Activated gamma-delta T cell (primary cell): ENCODE data around the gene NEUROD4.

Experiments
- DNase-seq: peaks from one replicate; lab custom pipeline; 2025; lab: John Stamatoyannopoulos, UW

The NEUROD4 gene

GRCh38 chr12:54997929-54998522, 21.7 kb upstream of the NEUROD4 start:
- no peak for DNase-seq

GRCh38 chr12:54998958-54999510, 20.7 kb upstream of the NEUROD4 start:
- no peak for DNase-seq

GRCh38 chr12:55001198-55001868, 18.4 kb upstream of the NEUROD4 start:
- no peak for DNase-seq

DNA sequence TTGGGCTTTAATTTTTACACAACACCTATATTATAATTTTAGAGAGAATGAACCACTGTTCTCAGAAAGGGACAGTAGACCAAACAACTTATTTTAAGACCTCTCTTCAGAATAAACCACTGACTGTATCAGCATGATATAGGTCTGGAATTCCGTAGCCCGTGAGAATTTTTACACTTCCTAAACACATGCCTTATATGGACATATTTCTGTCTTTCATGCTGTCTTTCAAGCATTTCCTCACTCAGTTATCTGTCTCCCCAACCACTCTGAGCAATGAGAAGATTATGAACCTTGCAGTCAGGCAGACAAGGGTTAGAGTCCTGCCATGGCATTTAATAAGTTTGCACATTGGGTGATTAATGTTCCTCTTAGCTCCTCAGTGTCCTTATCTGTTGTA, 17.4 kb upstream of the NEUROD4 start:
- DNase-seq = no peak

GRCh38 chr12:55008944-55009585, 10.7 kb upstream of the NEUROD4 start:
- DNase-seq = no peak

- no peak for DNase-seq
Observed at GRCh38 chr12:55017416-55017925, 2.3 kb upstream of the NEUROD4 start.

GRCh38 chr12:55024575-55024974, 4.8 kb downstream of the NEUROD4 start:
- DNase-seq = no peak

- no peak for DNase-seq
Observed at GRCh38 chr12:55025508-55025907, 5.7 kb downstream of the NEUROD4 start.

GRCh38 chr12:55034218-55034617, 14.4 kb downstream of the NEUROD4 start:
- DNase-seq = no peak

GRCh38 chr12:55036326-55037115, 16.7 kb downstream of the NEUROD4 start:
- no peak for DNase-seq

GRCh38 chr12:55037351-55037987, 17.7 kb downstream of the NEUROD4 start:
- DNase-seq = no peak

GRCh38 chr12:55039395-55040354, 19.9 kb downstream of the NEUROD4 start:
- no peak for DNase-seq

DNA sequence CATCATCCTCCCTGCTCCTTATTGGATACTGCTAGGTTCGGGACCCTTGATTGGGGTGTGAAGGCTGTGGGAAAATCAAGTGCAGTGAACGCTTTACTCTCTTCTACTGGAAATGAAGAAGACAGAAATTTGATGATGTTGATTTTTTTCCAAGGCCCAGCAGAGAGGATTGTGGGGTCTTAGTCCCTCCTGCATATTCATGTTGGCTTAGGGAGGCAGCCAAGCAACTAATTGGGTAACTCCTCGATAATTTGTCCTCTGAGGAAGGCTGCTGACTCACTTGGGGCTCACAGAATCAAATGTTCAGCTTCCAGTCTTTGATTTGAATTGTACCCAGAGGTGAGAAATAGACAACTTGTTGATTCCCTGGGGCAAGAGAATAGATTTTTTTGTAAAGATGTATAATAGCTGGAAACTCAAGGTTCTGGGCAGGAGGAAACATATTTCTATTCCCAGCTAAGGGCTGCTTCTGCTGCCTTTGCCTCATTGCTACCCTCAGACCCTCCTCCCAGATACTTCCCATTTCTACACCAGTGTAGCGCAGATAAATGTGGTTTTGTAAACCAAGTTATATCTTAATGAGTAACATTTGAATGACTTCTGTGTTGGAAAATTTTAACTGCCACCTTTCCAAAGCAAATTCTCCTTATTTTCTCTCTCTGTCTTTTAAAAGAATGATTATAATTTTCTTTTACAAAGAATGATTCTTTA, 21.7 kb downstream of the NEUROD4 start:
- no peak for DNase-seq

DNA sequence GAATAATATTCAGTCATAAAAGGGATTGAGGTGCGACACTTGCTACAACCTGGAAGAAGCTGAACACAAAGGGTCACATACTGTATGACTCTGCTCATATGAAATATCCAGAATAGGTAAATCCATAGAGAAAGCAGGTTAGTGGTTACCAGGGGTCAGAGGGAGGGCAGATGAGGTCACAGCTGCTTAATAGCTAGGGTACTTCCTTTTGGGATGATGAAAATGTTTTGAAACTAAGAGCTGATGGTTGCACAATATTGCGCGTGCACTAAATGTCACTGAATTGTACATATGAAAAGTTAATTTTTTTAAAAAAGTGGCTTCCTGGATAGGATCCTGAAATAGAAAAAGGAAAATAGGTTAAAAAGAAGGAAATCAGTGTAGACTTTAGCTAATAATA, 23.8 kb downstream of the NEUROD4 start:
- DNase-seq = no peak

DNA sequence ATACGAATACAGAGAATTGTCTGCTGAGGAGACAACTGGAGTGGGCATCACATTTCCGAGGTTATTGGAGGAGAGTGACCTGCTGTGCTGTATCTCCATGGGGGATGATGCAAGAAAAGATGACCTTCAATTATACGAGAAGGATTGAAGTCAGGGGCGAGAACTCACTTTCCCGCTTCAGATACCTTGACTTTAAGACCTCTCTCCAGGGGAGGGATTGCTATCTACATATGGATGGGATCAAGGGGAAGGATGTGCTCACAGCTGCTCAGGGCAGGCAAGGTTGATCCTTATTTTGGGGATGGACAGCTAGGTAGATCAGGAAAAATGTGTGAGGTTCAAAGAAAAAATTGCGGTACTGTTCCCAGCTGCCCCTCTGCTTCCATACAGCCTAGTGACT, 24.4 kb downstream of the NEUROD4 start:
- DNase-seq = no peak

DNA sequence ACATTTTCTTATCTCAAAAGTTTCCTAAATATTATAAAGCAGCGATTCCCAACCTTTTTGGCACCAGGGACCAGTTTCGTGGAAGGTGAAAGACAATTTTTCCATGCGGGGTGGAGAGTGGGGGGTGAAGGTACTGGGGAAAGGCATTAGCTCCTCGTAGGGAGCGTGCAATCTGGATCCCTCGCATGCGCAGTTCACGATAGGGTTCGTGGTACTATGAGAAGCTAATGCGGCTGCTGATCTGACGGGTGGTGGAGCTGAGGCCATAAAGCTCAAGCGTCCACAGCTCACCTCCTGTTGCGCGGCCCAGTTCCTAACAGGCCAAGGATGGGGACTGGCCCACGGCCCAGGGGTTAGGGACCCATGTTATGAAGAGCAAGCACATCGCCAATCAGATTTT, 29.9 kb downstream of the NEUROD4 start:
- no peak for DNase-seq

DNA sequence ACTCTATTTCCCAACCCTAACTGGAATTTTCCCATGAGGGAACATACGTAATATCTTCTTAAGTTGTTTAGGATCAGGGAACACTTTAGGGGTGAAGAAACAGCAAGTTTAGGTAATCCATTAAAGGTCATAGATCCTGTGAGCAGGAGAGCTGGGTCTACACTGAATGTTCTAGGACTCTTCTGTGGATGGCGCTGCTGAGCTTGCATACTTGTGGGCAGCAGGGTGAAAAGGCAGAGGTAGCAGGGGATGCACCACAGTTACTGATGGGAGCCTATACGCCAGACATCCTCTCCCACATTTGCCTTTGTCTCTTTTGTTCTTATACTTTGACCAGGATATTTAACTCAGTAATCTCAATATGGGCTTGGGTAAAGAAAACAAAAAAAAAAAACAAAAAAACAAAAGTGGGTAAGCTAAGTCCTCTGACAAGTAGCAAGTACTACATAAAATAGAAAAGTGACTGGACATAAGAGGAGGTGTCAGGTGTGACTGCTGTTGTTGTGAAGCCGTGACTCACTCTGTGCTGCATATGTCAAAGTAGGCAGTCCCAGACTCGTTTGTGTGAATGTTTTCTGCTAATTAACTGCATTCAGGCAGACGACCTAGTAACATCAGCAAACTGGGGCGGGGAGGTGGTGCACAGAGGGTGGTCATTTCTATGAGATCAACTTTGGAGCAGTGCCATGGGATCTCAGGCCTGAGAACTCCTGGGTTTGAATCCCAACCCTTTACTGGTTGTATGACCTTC, 31.6 kb downstream of the NEUROD4 start:
- DNase-seq = no peak

DNA sequence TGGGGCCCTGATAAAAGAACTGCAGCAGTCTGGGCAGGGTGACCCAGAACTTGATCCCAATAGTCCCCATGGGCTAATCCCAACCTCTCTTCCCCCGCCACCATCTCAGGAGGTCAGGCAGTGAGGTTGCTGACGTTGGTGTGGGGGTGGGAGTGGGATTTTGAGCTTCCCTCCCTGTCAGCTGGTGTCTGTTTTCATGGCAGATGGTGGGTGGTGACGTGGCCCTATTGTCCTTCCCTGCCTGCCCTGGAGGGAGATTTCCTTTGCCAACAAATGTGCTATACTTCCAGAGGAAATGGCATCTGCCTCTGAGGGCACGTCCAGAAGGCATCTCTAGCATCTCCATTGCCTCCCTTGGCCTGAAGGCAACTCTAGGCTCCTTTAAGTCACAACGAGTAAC, 37.7 kb downstream of the NEUROD4 start:
- no peak for DNase-seq

GRCh38 chr12:55058082-55058481, 38.3 kb downstream of the NEUROD4 start:
- DNase-seq = no peak
